Astrocyte (in vitro differentiated cells and primary cell): ENCODE measurements around the gene POR.

ENCODE experiments used
- EZH2 ChIP-seq: IDR thresholded peaks from 2 replicates; pipeline ENCODE4 v1.6.1; 2012; ENCODE audit warnings: mild to moderate bottlenecking, low read length, inconsistent platforms; ENCODE audit not compliant: insufficient read depth
- TF ChIP-seq, protein P1 (sequence below): IDR thresholded peaks from 2 replicates; pipeline ENCODE4 v1.5.1; 2011; ENCODE audit warnings: low read depth, mild to moderate bottlenecking, inconsistent platforms, low read length, moderate library complexity; ENCODE audit not compliant: insufficient read depth

DNA sequence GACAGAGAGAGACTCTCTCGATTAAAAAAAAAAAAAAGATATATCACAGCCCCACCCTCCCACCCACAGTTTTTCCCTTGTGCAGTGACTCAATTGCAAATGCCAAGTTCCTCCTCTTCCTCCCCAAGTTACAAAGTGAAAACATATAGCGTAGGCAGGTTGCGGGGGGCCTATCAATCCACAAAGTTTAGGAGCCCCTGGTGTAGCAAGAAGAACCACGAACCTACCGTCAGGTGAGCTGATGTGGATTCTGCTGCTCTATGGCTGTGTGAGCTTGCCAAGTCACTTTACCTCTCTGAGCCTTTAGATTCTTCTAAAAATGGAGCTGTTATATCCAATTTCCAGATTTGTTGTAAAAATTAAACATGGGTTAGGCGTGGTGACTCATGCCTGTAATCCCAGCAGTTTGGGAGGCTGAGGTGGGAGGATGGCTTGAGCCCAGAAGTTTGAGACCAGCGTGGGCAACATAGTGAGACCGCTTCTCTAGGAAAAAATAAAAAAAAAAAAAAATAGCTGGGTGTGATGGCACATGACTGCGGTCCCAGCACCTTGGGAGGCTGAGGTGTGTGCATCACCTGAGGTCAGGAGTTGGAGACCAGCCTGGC, 44.3 kb upstream of the POR start:
- TF ChIP-seq, protein P1, sequence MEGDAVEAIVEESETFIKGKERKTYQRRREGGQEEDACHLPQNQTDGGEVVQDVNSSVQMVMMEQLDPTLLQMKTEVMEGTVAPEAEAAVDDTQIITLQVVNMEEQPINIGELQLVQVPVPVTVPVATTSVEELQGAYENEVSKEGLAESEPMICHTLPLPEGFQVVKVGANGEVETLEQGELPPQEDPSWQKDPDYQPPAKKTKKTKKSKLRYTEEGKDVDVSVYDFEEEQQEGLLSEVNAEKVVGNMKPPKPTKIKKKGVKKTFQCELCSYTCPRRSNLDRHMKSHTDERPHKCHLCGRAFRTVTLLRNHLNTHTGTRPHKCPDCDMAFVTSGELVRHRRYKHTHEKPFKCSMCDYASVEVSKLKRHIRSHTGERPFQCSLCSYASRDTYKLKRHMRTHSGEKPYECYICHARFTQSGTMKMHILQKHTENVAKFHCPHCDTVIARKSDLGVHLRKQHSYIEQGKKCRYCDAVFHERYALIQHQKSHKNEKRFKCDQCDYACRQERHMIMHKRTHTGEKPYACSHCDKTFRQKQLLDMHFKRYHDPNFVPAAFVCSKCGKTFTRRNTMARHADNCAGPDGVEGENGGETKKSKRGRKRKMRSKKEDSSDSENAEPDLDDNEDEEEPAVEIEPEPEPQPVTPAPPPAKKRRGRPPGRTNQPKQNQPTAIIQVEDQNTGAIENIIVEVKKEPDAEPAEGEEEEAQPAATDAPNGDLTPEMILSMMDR: no peak
- TF ChIP-seq EZH2: no peak
